ENCODE results near the gene C5orf47. TPM values are rescaled to one million over a fixed set of nuclear protein-coding genes. Genes with fewer than 3 reads are reported as not detected.
A peak's percentile ranks its signal among the peaks of the same experiment; 100 is the strongest.

Gene C5orf47
- total RNA-seq, 4 donors from 2014 or later: not detected

DNA sequence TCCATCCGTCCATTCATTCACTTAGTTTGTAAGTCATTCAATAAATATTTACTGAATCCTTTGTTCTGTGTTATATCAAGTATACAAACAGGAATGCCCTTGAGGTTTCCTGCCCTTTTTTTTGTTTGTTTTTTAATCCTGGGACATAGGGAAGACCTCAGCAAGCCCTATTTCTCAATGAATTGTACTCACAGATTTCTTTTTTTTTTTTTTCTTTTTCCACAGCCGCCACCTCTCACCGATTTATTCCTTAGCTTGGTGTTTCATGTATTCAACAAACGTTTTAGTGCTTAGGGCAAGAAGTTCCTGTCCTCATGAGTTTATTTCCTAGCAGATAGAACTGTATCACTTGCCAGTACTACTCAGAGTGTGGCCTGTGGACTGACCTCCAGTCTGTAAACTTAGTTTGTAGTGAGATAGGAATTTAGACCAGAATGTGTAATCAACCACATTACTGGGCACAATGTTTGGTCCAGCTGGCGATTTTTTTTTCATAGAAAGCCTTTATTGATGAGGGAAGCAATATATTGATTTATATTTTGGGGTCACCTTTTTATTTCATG, 35.4 kb upstream of the C5orf47 start:
- intact Hi-C loops (cut with DNase I; ENCODE audit: low total_unique reads) (no loop called here), in situ Hi-C loops (cut with MboI; ENCODE audit: low pct_ligation_motif_present in 1 of 4, low pct_unique_long_range_greater_than_20kb in 1 of 4, low sequenced_read_pairs in 3 of 4) (loop anchor here in 1 of 4 donors (25.0 kb wide), 1 partner anchor 666 kb away; no protein-coding TSS in a partner anchor)
- no peak for DNase-seq
- H3K9me3 ChIP-seq: no peaks in the 10 kb centered on the region
- peaks cover 0 to 77% (median 23%) of the 10 kb centered on the region in 4 donors for H3K36me3 ChIP-seq
- H3K27me3 ChIP-seq: no peaks in the 10 kb centered on the region
- no peak overlapping the region for H3K4me3 ChIP-seq
- peak overlapping the region in 2 of 4 donors; percentile 42 to 59 for H3K27ac ChIP-seq
- TF ChIP-seq POLR2AphosphoS5 (IDR thresholded peaks at IDR 0.05) (no peak), POLR2A (IDR thresholded peaks at IDR 0.05) (no peak), EP300 (IDR thresholded peaks at IDR 0.05; ENCODE audit: low read depth) (no peak)
- TF ChIP-seq, protein P1, sequence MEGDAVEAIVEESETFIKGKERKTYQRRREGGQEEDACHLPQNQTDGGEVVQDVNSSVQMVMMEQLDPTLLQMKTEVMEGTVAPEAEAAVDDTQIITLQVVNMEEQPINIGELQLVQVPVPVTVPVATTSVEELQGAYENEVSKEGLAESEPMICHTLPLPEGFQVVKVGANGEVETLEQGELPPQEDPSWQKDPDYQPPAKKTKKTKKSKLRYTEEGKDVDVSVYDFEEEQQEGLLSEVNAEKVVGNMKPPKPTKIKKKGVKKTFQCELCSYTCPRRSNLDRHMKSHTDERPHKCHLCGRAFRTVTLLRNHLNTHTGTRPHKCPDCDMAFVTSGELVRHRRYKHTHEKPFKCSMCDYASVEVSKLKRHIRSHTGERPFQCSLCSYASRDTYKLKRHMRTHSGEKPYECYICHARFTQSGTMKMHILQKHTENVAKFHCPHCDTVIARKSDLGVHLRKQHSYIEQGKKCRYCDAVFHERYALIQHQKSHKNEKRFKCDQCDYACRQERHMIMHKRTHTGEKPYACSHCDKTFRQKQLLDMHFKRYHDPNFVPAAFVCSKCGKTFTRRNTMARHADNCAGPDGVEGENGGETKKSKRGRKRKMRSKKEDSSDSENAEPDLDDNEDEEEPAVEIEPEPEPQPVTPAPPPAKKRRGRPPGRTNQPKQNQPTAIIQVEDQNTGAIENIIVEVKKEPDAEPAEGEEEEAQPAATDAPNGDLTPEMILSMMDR (IDR thresholded peaks at IDR 0.05): no peak
- WGBS, 2 donors (ENCODE audit: low coverage in 1 of 2): 65 to 78% methylated on average over 5 of the region's 5 CpGs
- no peaks in the 10 kb centered on the region for H3K4me1 ChIP-seq

- Histone ChIP-seq H3K27ac (peak overlapping the region; percentile 28 to 59 (median 36)), H3K4me1 (no peaks in the 10 kb centered on the region), H3K36me3 (peaks cover 0 to 71% (median 22%) of the 10 kb centered on the region in 4 donors), H3K27me3 (no peaks in the 10 kb centered on the region), H3K4me3 (no peak overlapping the region), H3K9me3 (no peaks in the 10 kb centered on the region)
- in situ Hi-C loops (cut with MboI; ENCODE audit: low pct_ligation_motif_present in 1 of 4, low pct_unique_long_range_greater_than_20kb in 1 of 4, low sequenced_read_pairs in 3 of 4) (loop anchor here in 1 of 4 donors (25.0 kb wide), 1 partner anchor 668 kb away; no protein-coding TSS in a partner anchor), intact Hi-C loops (cut with DNase I; ENCODE audit: low total_unique reads) (no loop called here)
- WGBS, 2 donors (ENCODE audit: low coverage in 1 of 2): 67 to 70% methylated on average over 4 to 6 of the region's 6 CpGs
- TF ChIP-seq, protein P1 (IDR thresholded peaks at IDR 0.05): no peak
- no peak for TF ChIP-seq POLR2AphosphoS5 (IDR thresholded peaks at IDR 0.05)
- TF ChIP-seq EP300 (IDR thresholded peaks at IDR 0.05; ENCODE audit: low read depth): no peak
- no peak for TF ChIP-seq POLR2A (IDR thresholded peaks at IDR 0.05)
- no peak for DNase-seq
These were observed 34.1 kb upstream of the C5orf47 start for GRCh38 chr5:173954671-173955521.

DNA sequence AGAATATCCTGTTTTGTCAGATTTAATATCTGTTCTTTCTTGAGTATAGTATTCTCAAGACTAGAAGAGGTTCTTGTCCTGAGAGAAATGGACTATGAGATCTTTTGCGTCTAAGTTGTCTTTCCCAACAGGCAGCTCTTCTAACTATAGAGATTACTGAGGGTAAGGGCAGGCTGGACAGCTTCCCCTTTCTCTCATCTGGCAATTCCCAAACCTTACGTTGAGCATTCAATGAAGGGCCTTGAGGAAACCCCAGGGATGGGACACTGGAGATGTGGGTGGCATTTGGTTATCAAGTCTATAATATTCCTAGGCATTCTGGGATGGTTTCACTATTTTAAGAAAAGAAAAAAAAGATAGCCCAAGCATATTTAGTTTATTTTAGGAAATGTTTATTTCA, 28.0 kb upstream of the C5orf47 start:
- intact Hi-C loops (cut with DNase I; ENCODE audit: low total_unique reads) (no loop called here), in situ Hi-C loops (cut with MboI; ENCODE audit: low pct_ligation_motif_present in 1 of 4, low pct_unique_long_range_greater_than_20kb in 1 of 4, low sequenced_read_pairs in 3 of 4) (loop anchor here in 1 of 4 donors (25.0 kb wide), 1 partner anchor 674 kb away; no protein-coding TSS in a partner anchor)
- no peak overlapping the region for H3K4me3 ChIP-seq
- H3K27ac ChIP-seq: no peak overlapping the region
- H3K27me3 ChIP-seq: no peaks in the 10 kb centered on the region
- H3K4me1 ChIP-seq: peaks cover 0 to 4% (median 0%) of the 10 kb centered on the region in 4 donors
- no peak for TF ChIP-seq POLR2AphosphoS5 (IDR thresholded peaks at IDR 0.05)
- peaks cover 0 to 24% (median 4%) of the 10 kb centered on the region in 4 donors for H3K36me3 ChIP-seq
- H3K9me3 ChIP-seq: no peaks in the 10 kb centered on the region
- WGBS, 2 donors (ENCODE audit: low coverage in 1 of 2): 42 to 56% methylated on average over 1 to 2 of the region's 2 CpGs
- DNase-seq: no peak

GRCh38 chr5:173961418-173961817, 27.6 kb upstream of the C5orf47 start:
- TF ChIP-seq POLR2AphosphoS5 (IDR thresholded peaks at IDR 0.05) (no peak), POLR2A (IDR thresholded peaks at IDR 0.05) (no peak), EP300 (IDR thresholded peaks at IDR 0.05; ENCODE audit: low read depth) (no peak)
- TF ChIP-seq, protein P1 (IDR thresholded peaks at IDR 0.05): no peak
- H3K27ac ChIP-seq: no peak overlapping the region
- peaks cover 0 to 20% (median 2%) of the 10 kb centered on the region in 4 donors for H3K36me3 ChIP-seq
- H3K4me3 ChIP-seq: no peak overlapping the region
- in situ Hi-C loops (cut with MboI; ENCODE audit: low pct_ligation_motif_present in 1 of 4, low pct_unique_long_range_greater_than_20kb in 1 of 4, low sequenced_read_pairs in 3 of 4) (loop anchor here in 1 of 4 donors (25.0 kb wide), 1 partner anchor 674 kb away; no protein-coding TSS in a partner anchor), intact Hi-C loops (cut with DNase I; ENCODE audit: low total_unique reads) (no loop called here)
- DNase-seq: no peak
- 17 to 23% methylated on average over 1 of the region's 1 CpG for WGBS, 2 donors (ENCODE audit: low coverage in 1 of 2)
- no peaks in the 10 kb centered on the region for H3K9me3 ChIP-seq
- no peaks in the 10 kb centered on the region for H3K27me3 ChIP-seq
- H3K4me1 ChIP-seq: peaks cover 0 to 4% (median 0%) of the 10 kb centered on the region in 4 donors

Measured in transverse colon (tissue), 4 donors.